Measurements from ENCODE around the gene FAM193A.

DNA sequence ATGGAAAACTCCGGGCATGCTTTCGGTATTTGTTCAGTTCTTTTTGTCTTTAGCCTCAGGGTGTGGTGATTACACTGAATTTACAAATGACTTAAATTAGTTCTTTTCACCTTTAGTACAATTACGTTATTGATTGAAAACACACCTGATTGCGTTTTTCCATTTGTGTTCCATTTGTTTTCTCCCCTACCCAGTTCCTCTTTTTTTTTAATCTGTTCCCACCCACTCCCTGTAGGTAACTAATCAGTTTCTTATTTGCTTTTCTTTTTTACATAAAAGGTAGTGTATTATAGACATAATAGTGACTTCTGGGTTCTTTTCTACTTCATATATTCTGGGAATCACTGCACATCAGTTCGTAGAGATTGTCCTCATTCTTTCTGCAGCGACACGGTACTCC is 166.3 kb downstream of the FAM193A start:
- TF ChIP-seq, protein P1, sequence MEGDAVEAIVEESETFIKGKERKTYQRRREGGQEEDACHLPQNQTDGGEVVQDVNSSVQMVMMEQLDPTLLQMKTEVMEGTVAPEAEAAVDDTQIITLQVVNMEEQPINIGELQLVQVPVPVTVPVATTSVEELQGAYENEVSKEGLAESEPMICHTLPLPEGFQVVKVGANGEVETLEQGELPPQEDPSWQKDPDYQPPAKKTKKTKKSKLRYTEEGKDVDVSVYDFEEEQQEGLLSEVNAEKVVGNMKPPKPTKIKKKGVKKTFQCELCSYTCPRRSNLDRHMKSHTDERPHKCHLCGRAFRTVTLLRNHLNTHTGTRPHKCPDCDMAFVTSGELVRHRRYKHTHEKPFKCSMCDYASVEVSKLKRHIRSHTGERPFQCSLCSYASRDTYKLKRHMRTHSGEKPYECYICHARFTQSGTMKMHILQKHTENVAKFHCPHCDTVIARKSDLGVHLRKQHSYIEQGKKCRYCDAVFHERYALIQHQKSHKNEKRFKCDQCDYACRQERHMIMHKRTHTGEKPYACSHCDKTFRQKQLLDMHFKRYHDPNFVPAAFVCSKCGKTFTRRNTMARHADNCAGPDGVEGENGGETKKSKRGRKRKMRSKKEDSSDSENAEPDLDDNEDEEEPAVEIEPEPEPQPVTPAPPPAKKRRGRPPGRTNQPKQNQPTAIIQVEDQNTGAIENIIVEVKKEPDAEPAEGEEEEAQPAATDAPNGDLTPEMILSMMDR (conservative IDR thresholded peaks at IDR 0.05; ENCODE audit: low read depth in 2 of 2): no peak
- no peak for TF ChIP-seq POLR2AphosphoS5 (IDR thresholded peaks at IDR 0.05; ENCODE audit: low read depth)
- TF ChIP-seq EZH2 (IDR thresholded peaks at IDR 0.05; ENCODE audit: low read depth, unreplicated experiment): no peak
- TF ChIP-seq, protein P2, sequence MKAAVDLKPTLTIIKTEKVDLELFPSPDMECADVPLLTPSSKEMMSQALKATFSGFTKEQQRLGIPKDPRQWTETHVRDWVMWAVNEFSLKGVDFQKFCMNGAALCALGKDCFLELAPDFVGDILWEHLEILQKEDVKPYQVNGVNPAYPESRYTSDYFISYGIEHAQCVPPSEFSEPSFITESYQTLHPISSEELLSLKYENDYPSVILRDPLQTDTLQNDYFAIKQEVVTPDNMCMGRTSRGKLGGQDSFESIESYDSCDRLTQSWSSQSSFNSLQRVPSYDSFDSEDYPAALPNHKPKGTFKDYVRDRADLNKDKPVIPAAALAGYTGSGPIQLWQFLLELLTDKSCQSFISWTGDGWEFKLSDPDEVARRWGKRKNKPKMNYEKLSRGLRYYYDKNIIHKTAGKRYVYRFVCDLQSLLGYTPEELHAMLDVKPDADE (IDR thresholded peaks at IDR 0.05): no peak
- TF ChIP-seq, protein P3, sequence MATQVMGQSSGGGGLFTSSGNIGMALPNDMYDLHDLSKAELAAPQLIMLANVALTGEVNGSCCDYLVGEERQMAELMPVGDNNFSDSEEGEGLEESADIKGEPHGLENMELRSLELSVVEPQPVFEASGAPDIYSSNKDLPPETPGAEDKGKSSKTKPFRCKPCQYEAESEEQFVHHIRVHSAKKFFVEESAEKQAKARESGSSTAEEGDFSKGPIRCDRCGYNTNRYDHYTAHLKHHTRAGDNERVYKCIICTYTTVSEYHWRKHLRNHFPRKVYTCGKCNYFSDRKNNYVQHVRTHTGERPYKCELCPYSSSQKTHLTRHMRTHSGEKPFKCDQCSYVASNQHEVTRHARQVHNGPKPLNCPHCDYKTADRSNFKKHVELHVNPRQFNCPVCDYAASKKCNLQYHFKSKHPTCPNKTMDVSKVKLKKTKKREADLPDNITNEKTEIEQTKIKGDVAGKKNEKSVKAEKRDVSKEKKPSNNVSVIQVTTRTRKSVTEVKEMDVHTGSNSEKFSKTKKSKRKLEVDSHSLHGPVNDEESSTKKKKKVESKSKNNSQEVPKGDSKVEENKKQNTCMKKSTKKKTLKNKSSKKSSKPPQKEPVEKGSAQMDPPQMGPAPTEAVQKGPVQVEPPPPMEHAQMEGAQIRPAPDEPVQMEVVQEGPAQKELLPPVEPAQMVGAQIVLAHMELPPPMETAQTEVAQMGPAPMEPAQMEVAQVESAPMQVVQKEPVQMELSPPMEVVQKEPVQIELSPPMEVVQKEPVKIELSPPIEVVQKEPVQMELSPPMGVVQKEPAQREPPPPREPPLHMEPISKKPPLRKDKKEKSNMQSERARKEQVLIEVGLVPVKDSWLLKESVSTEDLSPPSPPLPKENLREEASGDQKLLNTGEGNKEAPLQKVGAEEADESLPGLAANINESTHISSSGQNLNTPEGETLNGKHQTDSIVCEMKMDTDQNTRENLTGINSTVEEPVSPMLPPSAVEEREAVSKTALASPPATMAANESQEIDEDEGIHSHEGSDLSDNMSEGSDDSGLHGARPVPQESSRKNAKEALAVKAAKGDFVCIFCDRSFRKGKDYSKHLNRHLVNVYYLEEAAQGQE (IDR thresholded peaks at IDR 0.05; ENCODE audit: unreplicated experiment): no peak
- TF ChIP-seq CREB1 (CRISPR knock-in tag; IDR thresholded peaks at IDR 0.05; ENCODE audit: low read depth): no peak
